GM18507 (cell line): ENCODE measurements around the gene SPDYC.
"Not testable (repeated sequence)": the region's sequence is repeated elsewhere in the genome, so short reads cannot be mapped to it uniquely, and the experiment has no call there.

Experiments used
- DNase-seq: peaks from one replicate; pipeline ENCODE4 v3.0.0; 2011; ENCODE audit warnings: low read depth; ENCODE audit not compliant: insufficient read length; ENCODE audit errors: extremely low spot score
- FAIRE-seq: peaks from 2 replicates; lab custom pipeline; 2011; peaks lifted over from hg19 to GRCh38; lab: Jason Lieb, UNC

SPDYC gene

DNA sequence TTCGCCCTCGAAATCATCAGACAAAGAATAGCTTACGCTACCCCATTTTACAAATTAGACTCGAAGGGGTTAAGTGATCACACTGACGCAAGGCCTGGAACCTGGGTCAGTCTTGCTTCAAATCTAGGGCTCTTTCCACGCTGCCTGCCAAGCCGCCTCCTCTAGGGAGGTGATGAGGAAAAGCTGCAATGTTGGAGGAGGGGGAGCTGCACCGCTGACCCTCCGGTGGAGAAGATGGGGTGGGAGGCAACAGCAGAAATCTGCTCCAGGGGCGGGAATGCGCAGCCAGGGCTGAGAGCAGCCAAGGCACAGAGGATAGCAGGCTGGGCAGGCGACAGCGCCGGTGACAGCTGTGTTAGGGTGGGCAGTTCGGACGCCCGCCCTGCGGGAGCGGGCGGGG, 36.3 kb upstream of the SPDYC start:
- no peak for FAIRE-seq
- no peak for DNase-seq

GRCh38 chr11:65134240-65134951, 35.6 kb upstream of the SPDYC start, which contains the start of gene SYVN1:
SYVN1 (minus strand) TSS chr11:65134519; CDS start chr11:65133601, 918 bp downstream.
- peak; percentile 81 for DNase-seq
- no peak for FAIRE-seq

- peak; percentile 89 for DNase-seq
- FAIRE-seq: peak; percentile 95
Measured at GRCh38 chr11:65134952-65135632, 34.9 kb upstream of the SPDYC start.

DNA sequence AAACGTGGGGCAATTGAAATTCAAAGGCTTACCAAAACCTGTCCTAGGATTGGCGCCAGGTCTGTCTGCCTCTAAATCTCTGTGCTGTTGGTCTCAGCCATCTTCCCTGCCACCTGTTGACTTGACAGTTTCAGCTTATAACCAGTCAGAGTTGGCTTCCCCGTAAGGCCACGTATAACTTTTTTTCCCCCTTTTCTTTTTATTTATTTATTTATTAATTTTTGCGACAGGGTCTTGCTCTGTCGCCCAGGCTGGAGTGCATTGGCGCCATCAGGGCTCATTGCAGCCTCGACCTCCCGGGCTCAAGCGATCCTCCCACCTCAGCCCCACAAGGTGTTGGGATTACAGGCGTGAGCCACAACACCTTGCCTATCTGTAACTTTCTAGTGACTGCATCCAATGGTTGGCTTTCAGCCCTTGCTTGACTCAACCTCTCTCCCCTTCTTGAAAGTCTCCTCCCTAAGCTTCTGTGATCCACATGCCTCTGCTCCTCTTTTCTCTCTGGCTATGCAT, 34.3 kb upstream of the SPDYC start:
- DNase-seq: no peak
- no peak for FAIRE-seq

DNA sequence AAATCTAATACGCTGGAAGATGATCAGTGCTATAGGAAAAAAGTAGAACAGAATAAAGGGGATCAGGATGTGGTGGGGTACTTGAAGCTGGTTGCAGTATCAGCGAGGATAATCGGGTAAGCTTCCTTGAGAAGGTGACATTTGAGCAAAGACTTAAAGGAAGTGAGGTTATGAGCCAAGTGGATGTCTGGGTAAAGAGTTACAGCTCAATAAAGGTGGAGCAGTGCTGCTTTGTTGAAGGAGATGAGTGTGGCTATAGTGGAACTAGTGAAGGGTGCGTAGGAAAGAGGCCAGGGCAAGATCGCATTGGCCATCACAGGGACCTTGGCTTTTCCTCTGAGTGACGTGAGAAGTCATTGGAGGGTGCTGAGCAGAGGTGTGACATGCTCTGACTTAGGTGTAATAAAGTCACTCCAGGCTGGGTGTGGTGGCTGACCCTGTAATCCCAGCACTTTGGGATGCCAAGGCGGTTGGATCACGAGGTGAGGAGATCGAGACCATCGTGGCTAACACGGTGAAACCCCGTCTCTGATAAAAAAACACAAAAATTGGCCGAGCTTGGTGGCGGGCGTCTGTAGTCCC, 33.4 kb upstream of the SPDYC start:
- DNase-seq (no peak), FAIRE-seq (no peak)

- DNase-seq: no peak
- no peak for FAIRE-seq
Measured at GRCh38 chr11:65141896-65142494, 28.0 kb upstream of the SPDYC start.

DNA sequence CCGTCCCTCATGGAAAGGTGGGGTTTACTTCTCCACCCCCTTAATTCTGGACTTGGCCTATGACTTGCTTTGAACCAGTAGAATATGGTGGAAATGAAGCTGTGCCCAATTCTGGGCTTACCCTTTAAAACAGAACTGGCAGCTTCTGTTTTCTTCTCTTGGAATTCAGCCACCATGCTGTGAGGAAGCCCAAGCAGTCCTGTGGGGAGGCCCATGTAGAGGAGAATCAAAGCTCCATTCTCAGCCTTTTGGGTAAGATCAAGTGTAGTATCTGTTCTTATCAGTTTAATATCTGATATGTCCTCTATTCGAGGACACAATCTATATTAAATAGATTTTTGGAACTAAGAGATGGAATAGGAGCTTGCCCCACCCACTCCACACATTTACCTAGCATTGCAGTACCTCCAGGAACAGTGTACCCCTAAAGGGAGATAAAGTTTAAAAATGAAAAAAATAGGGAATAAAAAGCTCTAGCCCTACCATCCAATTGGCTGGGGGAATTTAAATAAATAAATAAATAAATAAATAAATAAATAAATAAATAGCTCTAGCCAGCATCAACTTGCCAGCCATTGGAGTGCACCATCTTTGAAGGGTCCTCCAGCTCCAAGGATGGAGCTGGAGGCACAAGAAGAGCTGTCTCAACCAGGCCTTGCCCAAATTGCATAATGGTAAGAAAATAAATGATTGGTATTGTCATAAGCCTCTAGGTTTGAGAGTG, 22.5 kb upstream of the SPDYC start:
- no peak for DNase-seq
- no peak for FAIRE-seq

DNA sequence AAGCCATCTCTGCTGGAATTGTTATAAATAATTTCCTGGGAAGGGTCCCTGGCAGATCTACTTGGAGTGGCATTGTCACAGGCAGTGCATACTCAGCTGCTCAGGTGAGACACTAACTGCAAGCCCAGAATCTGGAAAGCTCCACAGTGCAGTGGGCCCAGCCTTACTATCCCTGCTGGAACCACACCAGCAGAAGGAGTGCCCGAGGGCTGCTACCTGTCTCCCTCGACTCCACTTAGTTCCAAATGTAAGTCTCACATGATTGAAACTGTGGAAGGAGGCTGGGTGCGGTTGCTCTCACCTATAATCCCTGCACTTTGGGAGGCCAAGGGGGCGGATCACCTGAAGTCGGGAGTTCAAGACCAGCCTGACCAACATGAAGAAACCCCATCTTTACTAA, 21.4 kb upstream of the SPDYC start:
- DNase-seq (no peak), FAIRE-seq (no peak)

DNA sequence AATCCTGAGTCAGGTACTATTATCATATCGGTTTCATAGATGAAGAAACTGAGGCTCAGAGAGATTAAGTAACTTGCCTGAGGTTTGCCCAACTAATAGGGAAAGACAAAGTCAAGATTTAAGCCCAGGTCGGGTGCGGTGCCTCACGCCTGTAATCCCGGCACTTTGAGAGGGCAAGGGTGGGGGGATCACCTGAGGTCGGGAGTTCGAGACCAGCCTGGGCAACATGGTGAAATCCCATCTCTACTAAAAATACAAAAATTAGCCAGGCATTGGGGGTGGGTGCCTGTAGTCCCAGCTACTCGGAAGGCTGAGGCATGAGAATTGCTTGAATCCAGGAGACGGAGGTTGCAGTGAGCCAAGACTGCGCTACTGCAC, 19.9 kb upstream of the SPDYC start:
- FAIRE-seq, DNase-seq: not testable (repeated sequence)

GRCh38 chr11:65150509-65151299, 19.3 kb upstream of the SPDYC start:
- FAIRE-seq: no peak
- DNase-seq: no peak

DNA sequence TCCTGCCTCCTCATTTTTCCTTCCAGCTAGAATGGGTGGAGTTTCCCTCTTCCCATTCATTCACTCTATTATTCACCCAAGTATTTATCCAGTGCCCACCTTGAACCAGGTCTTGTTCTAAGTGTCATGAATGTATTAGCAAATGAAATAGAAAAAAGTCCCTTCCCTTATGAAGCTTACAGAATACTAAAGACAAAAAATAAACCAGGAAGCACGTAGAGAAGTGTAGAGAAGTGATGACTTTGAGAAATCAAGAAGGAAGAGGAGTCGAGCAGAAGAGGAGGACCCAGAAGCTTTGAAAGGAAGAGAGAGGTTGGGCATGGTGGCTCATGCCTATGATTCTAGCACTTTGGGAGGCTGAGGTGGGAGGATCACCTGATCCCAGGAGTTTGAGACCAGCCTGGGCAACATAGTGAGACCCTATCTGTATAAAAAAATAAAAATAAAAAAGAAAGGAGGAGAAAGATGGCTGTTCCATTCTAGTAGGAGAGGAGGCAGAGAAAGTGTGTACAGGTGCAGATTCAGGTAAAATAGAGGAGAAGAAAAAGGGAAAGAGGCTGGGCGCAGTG, 18.6 kb upstream of the SPDYC start:
- no peak for DNase-seq
- FAIRE-seq: no peak

DNA sequence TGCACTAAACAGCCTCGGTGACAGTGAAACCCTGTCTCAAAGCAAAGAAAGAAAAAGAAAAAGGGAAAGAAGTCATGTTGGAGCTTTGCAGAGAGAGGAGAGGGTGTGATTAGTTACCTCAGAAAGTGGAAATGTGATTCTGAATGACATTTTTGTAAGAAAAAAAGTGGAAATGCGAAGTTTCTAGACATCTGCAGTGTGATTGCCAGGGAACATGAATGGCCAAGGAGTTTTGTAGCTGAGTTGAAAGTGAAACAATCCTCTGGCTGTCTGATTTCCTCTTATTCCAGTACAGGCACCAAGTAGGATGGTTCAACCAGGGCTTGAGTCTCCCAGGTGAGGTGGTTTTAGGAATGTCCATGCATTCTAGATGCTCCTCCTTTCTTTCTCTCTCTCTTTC, 17.9 kb upstream of the SPDYC start:
- FAIRE-seq: no peak

GRCh38 chr11:65156256-65156655, 13.8 kb upstream of the SPDYC start:
- DNase-seq: no peak
- FAIRE-seq: no peak

More for the DNA sequence above, 17.9 kb upstream of the SPDYC start:
- no peak for DNase-seq

GRCh38 chr11:65156926-65157325, 13.1 kb upstream of the SPDYC start:
- FAIRE-seq: no peak
- no peak for DNase-seq

DNA sequence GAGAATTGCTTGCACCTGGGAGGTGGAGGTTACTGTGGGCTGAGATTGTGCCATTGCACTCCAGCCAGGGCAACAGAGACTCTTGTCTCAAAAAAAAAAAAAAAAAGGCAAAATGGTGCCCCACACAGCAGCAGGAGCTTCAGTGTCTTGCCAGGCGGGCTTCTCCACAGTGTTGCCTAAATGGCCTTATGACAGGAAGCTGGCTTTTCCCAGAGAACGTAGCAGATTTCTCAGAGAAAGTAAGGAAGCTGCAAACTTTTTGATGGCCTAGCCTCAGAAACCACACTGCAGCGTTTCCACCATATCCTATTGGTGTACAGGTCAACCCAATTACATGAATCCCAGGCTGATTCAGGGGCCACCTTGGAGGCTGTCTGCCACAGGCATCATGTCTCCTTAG, 12.7 kb upstream of the SPDYC start:
- DNase-seq (no peak), FAIRE-seq (no peak)

DNA sequence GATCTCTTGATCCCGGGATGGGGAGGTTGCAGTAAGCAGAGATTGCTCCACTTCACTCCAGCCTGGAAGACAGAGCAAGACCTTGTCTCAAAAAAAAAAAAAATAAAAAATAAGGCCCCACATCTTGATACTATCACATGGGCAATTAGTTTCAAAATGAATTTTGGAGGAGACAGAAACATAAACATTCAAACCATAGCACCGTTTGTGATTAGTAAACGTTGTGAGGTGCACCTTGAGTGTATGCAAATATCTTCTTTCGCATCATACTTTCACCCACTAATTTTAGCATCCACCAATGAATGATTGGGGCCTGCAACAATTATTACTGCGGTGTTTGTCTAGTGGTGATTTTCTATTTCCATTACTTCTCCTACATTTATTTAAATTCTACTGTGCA, 11.0 kb upstream of the SPDYC start:
- FAIRE-seq: peak; percentile 78
- DNase-seq: no peak

- DNase-seq: no peak
- FAIRE-seq: no peak
Measured at GRCh38 chr11:65160643-65161042, 9.4 kb upstream of the SPDYC start.

GRCh38 chr11:65163684-65164083, 6.3 kb upstream of the SPDYC start:
- no peak for FAIRE-seq
- no peak for DNase-seq
